Hypothalamus (tissue), 51 donors: ENCODE data around the gene MINDY4.

Source experiments
- DNase-seq, 51 donors: peaks; one replicate each; lab custom pipeline; 2025; lab: John Stamatoyannopoulos, UW

The MINDY4 gene

GRCh38 chr7:30740417-30741181, 30.6 kb upstream of the MINDY4 start:
- DNase-seq, result peak in 48 of 51 donors; percentile 5 to 78 (median 52)

GRCh38 chr7:30741289-30741688, 29.9 kb upstream of the MINDY4 start:
- no peak for DNase-seq

- DNase-seq, result peak in 2 of 51 donors; percentile 7 to 9
Measured at GRCh38 chr7:30743371-30744074, 27.7 kb upstream of the MINDY4 start.

- DNase-seq, result no peak
Measured at GRCh38 chr7:30744075-30744417, 27.2 kb upstream of the MINDY4 start.

- no peak for DNase-seq
Measured at GRCh38 chr7:30745261-30745941, 25.8 kb upstream of the MINDY4 start.

- no peak for DNase-seq
Measured at GRCh38 chr7:30750010-30750409, 21.2 kb upstream of the MINDY4 start.

- DNase-seq, result peak in 32 of 51 donors; percentile 5 to 76 (median 30)
Measured at GRCh38 chr7:30750683-30751650, 20.2 kb upstream of the MINDY4 start.

GRCh38 chr7:30751696-30752273, 19.4 kb upstream of the MINDY4 start, which contains the start of gene INMT:
Gene INMT (plus strand): TSS chr7:30752135. CDS start chr7:30752151, 16 bp downstream.
- DNase-seq, result no peak

GRCh38 chr7:30752484-30752883, 18.7 kb upstream of the MINDY4 start:
- no peak for DNase-seq

- DNase-seq, result peak in 7 of 51 donors; percentile 3 to 22 (median 6)
Measured at GRCh38 chr7:30752979-30753378, 18.2 kb upstream of the MINDY4 start.

GRCh38 chr7:30754315-30754877, 16.8 kb upstream of the MINDY4 start:
- DNase-seq, result no peak

- DNase-seq, result peak in 30 of 51 donors; percentile 5 to 77 (median 38)
Measured at GRCh38 chr7:30755384-30756154, 15.6 kb upstream of the MINDY4 start.

GRCh38 chr7:30757342-30757692, 13.9 kb upstream of the MINDY4 start:
- DNase-seq, result no peak

GRCh38 chr7:30760514-30761213, 10.6 kb upstream of the MINDY4 start:
- DNase-seq, result no peak

GRCh38 chr7:30761214-30762156, 9.7 kb upstream of the MINDY4 start:
- no peak for DNase-seq

- no peak for DNase-seq
Measured at GRCh38 chr7:30764030-30764975, 6.9 kb upstream of the MINDY4 start.
